Stomach (tissue), 4 donors: ENCODE data around the gene USB1.

ENCODE experiments used
- CTCF ChIP-seq, 7 experiments: fragments of 450-650 bp in 4 of 7; fragments of 200-600 bp in 3 of 7; sonication (generic) in 3 of 7; IDR thresholded peaks; one replicate each; pipeline ENCODE4 v1.5.1; 2016 to 2019; ENCODE audit warnings: antibody characterized with exemption in 7 of 7, control low read depth in 2 of 7, mild to moderate bottlenecking in 1 of 7
- POLR2A ChIP-seq, 4 donors: fragments of 450-650 bp; IDR thresholded peaks; one replicate each; pipeline ENCODE4 v1.6.1; 2016; ENCODE audit warnings: antibody characterized with exemption in 4 of 4, control low read depth in 2 of 4, mild to moderate bottlenecking in 1 of 4, moderate library complexity in 1 of 4
- POLR2AphosphoS5 ChIP-seq, 3 donors: sonication (generic); formaldehyde crosslinking; IDR thresholded peaks; one replicate each; pipeline ENCODE4 v1.6.1; 2016; ENCODE audit warnings: antibody characterized with exemption in 3 of 3

- TF ChIP-seq CTCF (IDR thresholded peaks at IDR 0.05) (no peak), POLR2AphosphoS5 (IDR thresholded peaks at IDR 0.05) (no peak), POLR2A (IDR thresholded peaks at IDR 0.05) (no peak)
These were observed 46.5 kb downstream of the USB1 start for GRCh38 chr16:58047557-58048348.
